Ishikawa (cell line): ENCODE measurements around the gene APOL2.

Source experiments
- CEBPB ChIP-seq: IDR thresholded peaks from 2 replicates; pipeline ENCODE4 v1.6.1; 2012
- CREB1 ChIP-seq: IDR thresholded peaks from 2 replicates; pipeline ENCODE4 v1.6.1; 2012; ENCODE audit warnings: low read depth
- EGR1 ChIP-seq: IDR thresholded peaks from 2 replicates; pipeline ENCODE4 v1.6.1; 2012
- EP300 ChIP-seq: IDR thresholded peaks from 2 replicates; pipeline ENCODE4 v1.6.1; 2012; ENCODE audit warnings: borderline replicate concordance
- FOXM1 ChIP-seq: IDR thresholded peaks from 2 replicates; pipeline ENCODE4 v1.6.1; 2012; ENCODE audit warnings: low read depth, borderline replicate concordance
- NFIC ChIP-seq: IDR thresholded peaks from 2 replicates; pipeline ENCODE4 v1.6.1; 2012
- RAD21 ChIP-seq: IDR thresholded peaks from 2 replicates; pipeline ENCODE4 v1.6.1; 2012; ENCODE audit warnings: low read depth
- TAF1 ChIP-seq: IDR thresholded peaks from 2 replicates; pipeline ENCODE4 v1.6.1; 2012; ENCODE audit warnings: low read depth, mild to moderate bottlenecking
- TCF12 ChIP-seq: IDR thresholded peaks from 2 replicates; pipeline ENCODE4 v1.6.1; 2012; ENCODE audit warnings: low read depth
- TEAD4 ChIP-seq: IDR thresholded peaks from 2 replicates; pipeline ENCODE4 v1.6.1; 2012
- YY1 ChIP-seq: IDR thresholded peaks from 2 replicates; pipeline ENCODE4 v1.6.1; 2012; ENCODE audit warnings: low read depth
- ZBTB7A ChIP-seq: IDR thresholded peaks from 2 replicates; pipeline ENCODE4 v1.6.1; 2012; ENCODE audit warnings: low read depth
- TF ChIP-seq, protein P1 (sequence below): IDR thresholded peaks from 2 replicates; pipeline ENCODE4 v1.6.1; 2012
- TF ChIP-seq, protein P2 (sequence below): IDR thresholded peaks from 2 replicates; pipeline ENCODE4 v1.6.1; 2012
- TF ChIP-seq, protein P3 (sequence below): IDR thresholded peaks from 2 replicates; pipeline ENCODE4 v1.6.1; 2012; ENCODE audit warnings: low read depth, mild to moderate bottlenecking

Gene APOL2, protein sequence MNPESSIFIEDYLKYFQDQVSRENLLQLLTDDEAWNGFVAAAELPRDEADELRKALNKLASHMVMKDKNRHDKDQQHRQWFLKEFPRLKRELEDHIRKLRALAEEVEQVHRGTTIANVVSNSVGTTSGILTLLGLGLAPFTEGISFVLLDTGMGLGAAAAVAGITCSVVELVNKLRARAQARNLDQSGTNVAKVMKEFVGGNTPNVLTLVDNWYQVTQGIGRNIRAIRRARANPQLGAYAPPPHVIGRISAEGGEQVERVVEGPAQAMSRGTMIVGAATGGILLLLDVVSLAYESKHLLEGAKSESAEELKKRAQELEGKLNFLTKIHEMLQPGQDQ

DNA sequence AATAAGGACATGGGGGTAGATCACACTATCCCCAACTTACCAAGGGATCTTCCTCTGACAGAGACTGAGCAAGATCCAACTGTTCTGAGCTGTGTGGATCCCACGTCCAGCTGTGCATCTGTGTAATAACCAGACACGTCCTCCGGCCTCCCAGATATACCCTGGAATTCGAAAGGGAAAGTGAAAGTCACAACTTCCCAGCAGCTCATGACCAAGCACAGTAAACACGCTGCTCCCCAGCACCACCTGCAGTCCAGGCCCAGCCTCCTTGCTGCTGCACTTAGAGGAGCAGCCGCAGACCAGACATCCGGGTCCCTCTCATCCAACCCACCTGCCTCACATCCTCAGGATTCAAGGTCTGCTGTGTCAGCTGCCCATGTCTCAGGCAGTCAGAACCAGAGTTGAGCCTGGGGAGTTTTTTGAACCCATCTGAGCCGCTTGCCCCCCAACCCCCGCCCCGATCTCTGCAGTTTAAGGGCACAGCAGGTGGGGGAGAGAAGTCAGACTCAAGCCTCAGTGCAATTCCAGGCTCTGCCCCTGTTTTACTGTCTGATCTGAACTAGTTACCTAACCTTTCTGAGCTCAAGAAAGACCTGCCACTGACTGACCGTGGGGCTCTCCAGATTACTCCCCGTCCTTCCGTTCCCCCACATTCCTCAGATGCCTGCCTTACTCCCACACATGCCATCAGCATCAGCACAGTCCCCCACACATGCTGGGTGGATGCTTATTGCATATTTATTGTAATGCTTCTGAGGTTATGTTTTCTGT, at the start of gene APOL2:
TSS of gene APOL2 (minus strand) at position 127 of the 771 bp plus-strand sequence. CDS start 6,365 bp downstream, outside the sequence.
- no peak for TF ChIP-seq ZBTB7A
- 0 out of 2 replicates have a peak, but pooled peaks have one; percentile 43 for TF ChIP-seq TCF12
- TF ChIP-seq, protein P1, sequence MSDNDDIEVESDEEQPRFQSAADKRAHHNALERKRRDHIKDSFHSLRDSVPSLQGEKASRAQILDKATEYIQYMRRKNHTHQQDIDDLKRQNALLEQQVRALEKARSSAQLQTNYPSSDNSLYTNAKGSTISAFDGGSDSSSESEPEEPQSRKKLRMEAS, result 0 out of 2 replicates have a peak, but pooled peaks have one; percentile 49
- TF ChIP-seq RAD21, result peak; percentile 61
- 0 out of 2 replicates have a peak, but pooled peaks have one; percentile 40 for TF ChIP-seq TEAD4
- no peak for TF ChIP-seq YY1

DNA sequence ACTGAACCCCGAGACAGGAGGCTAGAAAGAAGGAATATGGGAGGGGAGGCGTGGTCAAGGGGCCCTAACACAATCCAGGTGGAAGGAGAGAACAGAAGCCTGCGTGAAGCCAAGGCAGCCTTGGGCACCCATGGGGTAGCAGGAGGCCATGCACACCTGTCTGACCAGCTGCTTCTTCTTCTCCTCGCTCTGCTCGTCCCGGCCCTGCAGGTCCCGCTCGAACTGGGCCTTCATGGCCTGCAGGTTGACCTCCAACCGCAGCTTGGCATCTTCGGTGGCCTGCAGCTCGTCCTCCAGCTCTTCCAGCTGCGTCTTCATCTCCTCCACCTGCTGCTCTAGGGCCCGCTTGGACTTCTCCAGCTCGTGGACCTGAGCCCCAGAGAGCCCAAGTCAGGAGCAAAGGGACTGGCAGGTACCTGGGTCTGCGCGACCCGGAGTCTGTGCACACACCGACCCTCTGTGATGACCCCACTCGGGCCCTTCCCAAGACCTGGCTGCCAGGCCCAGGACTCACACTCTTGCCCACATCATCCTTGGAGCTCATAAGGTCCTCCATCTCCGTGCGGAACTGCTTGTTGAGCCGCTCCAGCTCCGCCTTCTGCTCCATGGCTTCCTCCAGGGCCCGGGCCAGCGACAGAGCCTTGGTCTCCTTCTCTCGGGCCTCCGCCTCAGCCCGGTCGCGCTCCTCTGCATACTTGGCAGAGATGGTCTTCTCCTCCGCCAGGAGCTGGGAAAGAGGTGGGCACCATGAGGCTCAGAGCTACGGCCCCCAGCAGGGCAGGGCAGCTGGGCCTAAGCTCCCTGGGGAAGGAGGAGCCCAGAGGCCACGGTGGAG, 49.5 kb upstream of the APOL2 start:
- TF ChIP-seq TAF1 (no peak), RAD21 (no peak)

DNA sequence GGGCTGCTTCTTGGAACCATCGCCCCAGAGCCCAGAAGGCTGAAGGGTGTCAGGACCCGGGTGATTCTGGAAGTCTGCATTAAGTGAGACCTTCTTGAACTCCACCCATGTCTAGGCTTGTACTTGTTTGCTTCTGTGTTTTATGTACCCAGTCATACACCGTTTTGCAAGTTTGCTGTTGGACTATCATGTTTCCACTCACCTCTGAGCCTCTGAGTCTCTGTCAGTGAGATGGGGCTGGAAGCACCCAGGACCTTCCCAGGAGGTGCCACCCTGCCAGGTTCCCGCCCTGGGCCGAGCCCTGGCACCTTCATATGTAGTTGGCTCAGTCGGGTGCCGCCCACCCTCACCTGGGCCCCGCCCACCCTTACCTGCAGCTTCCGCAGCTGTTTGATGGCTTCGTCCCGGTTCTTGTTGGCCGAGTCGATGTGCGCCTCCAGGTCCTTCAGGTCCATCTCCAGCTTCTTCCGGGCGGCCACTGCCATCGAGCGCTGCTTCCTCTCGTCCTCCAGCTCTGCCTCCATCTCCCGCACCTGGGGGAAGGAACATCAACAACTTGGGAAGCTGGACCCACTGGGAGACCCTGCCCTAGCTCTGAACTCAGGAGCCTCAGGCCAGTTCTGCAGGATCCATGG, 48.7 kb upstream of the APOL2 start:
- TF ChIP-seq TAF1 (no peak), CEBPB (peak; percentile 33; the same call in 1 of the 2 replicates)

DNA sequence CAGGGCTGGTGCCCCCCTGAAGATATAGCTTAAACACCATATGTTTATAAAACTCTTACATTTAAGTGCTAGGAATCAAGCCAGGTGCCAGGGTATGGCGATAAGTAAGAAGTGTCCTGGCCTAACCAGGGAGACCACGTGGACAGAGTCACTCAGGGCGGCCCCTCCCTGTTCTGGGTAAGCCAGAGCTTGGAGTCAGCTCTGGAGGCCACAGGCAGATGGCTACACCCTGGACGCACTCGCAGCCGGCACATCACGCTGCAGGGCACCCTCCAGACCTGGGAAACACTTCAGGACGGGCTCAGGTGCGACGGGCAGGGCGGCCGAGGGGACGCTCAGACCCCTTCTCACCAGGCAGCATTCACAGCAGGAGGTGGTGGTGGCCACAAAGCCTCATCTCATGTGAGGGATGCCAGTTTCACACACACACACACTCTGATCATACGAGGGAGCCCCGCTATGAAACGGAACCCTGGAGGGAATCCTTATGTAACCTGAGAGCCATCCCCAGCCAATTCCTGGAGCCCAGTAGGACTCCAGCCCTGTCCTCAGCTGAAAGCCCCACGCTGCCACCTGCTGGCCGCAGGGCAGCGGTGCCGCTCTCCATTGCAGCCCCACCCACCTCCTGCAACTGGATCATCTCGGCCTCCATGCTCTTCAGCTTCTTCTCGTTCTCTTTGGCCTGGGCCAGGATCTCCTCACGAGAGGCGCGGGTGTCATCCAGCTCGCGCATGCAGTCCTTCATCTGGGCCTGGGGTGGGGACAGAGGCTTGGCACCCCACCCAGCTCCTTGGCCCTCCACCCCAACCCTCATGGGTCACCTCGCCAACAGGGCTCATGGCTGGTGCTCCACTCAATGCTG, 47.0 kb upstream of the APOL2 start:
- TF ChIP-seq FOXM1, result no peak
- TF ChIP-seq RAD21, result peak; percentile 70
- TF ChIP-seq YY1, result peak; percentile 41; the same call in 1 of the 2 replicates

DNA sequence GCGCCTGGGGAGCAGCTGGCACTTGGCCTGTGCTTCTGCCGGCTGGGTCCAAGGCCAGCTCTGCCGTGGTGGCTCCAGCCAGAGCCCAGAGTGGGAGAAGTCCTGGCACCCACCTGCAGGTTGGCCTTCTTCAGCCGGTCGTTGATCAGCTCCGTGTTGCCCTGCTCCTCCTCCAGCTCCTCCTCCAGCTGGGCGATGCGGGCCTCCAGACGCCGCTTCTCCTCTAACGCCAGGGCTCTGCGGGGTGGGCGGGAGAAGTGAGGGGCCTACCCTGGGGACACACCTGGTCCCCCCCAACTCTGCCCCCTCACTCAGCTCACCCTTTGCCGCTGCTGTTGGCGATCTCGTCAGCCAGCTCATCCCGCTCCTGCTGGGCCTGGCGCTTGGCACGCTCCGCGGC, 46.2 kb upstream of the APOL2 start:
- TF ChIP-seq RAD21 (no peak), EGR1 (no peak), CEBPB (no peak), EP300 (no peak), NFIC (no peak), TEAD4 (no peak), TAF1 (no peak), CREB1 (no peak), ZBTB7A (no peak), FOXM1 (no peak), TCF12 (no peak), YY1 (no peak)
- TF ChIP-seq, protein P2, sequence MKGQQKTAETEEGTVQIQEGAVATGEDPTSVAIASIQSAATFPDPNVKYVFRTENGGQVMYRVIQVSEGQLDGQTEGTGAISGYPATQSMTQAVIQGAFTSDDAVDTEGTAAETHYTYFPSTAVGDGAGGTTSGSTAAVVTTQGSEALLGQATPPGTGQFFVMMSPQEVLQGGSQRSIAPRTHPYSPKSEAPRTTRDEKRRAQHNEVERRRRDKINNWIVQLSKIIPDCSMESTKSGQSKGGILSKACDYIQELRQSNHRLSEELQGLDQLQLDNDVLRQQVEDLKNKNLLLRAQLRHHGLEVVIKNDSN, result no peak
- TF ChIP-seq, protein P3, sequence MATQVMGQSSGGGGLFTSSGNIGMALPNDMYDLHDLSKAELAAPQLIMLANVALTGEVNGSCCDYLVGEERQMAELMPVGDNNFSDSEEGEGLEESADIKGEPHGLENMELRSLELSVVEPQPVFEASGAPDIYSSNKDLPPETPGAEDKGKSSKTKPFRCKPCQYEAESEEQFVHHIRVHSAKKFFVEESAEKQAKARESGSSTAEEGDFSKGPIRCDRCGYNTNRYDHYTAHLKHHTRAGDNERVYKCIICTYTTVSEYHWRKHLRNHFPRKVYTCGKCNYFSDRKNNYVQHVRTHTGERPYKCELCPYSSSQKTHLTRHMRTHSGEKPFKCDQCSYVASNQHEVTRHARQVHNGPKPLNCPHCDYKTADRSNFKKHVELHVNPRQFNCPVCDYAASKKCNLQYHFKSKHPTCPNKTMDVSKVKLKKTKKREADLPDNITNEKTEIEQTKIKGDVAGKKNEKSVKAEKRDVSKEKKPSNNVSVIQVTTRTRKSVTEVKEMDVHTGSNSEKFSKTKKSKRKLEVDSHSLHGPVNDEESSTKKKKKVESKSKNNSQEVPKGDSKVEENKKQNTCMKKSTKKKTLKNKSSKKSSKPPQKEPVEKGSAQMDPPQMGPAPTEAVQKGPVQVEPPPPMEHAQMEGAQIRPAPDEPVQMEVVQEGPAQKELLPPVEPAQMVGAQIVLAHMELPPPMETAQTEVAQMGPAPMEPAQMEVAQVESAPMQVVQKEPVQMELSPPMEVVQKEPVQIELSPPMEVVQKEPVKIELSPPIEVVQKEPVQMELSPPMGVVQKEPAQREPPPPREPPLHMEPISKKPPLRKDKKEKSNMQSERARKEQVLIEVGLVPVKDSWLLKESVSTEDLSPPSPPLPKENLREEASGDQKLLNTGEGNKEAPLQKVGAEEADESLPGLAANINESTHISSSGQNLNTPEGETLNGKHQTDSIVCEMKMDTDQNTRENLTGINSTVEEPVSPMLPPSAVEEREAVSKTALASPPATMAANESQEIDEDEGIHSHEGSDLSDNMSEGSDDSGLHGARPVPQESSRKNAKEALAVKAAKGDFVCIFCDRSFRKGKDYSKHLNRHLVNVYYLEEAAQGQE, result no peak
- TF ChIP-seq, protein P1, result no peak

DNA sequence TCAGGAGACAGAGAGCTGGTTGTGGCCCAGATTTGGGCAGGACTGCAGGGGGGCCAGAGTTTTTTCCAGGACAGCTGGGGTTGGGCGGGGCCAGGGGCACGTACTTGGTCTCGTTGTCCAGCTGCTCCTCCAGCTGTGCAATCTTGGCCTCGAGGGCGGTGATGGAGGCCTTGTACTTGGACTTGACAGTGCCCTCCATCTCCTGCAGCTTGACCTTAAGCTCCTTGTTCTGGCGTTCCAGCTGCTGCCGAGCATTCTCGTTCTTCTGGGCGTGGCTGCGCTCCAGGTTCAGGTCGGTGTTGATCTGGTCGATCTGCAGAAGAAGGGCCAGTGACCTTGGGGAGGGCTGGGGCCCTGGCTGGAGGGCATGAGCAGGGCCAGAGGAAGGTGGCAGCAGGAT, 45.7 kb upstream of the APOL2 start:
- no peak for TF ChIP-seq RAD21
- TF ChIP-seq CREB1, result no peak
- no peak for TF ChIP-seq YY1
- no peak for TF ChIP-seq FOXM1
- no peak for TF ChIP-seq TCF12
- no peak for TF ChIP-seq EP300
- no peak for TF ChIP-seq ZBTB7A
- no peak for TF ChIP-seq NFIC
- TF ChIP-seq, protein P3, result no peak
- TF ChIP-seq TEAD4, result no peak
